ENCODE measurements around the gene AASDH. TPM values are rescaled to one million over a fixed set of nuclear protein-coding genes. Genes with fewer than 3 reads are reported as not detected.

AASDH gene
- total and polyA plus RNA-seq, 2 of the 13 experiments (the other 11 are each of a cell fraction or from before 2014, with no cell fraction given) = 12.6 to 14.1 TPM

DNA sequence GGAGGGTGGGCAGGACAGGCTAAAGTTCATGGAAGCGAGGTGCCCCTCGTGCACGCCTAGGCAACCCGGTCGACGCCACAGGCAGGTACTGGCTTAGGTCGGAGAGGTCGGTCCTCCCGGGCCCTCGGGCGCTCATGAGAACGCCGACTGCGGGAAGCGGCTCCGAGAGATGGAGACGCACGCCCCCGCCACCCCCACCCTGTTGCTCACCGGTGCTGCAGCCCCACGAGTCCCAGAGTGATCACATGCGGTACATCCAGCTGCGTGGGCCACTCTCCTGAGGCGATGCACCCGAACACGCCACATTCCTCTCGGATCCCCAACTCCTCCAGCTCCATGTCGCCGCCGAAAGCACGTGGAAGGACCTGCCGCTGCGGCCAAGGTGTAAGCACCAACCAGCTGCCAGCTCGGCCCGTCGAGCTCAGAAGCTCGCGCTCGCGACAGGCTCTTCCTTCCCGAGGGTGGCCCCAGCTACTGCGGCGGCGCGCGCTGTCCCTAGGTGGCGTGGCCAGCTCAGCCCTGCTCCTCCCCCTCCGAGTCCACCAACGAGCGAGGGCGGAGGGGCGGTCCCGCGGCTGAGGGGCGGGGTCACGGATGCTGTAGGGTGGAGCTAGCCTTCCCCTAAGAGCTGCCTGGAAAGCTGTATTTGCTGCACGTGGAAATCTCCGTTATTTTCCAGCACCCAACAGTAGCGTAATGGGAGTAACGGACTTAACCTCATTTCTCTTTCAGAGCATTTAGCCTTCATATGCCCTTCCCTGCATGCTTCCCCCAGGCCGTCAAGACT, 48.0 kb upstream of the AASDH start, which contains the start of gene PPAT (continued):
- TF ChIP-seq ZNF280B (CRISPR knock-in tag; IDR thresholded peaks at IDR 0.05; ENCODE audit: borderline replicate concordance) (no peak; the same call in 1 of the 2 replicates), MEIS2 (CRISPR knock-in tag; IDR thresholded peaks at IDR 0.05) (no peak; the same call in 1 of the 2 replicates), DR1 (CRISPR knock-in tag; IDR thresholded peaks at IDR 0.05) (peak; percentile 78), ZNF790 (CRISPR knock-in tag; IDR thresholded peaks at IDR 0.05; ENCODE audit: borderline replicate concordance) (no peak), RBFOX2 (IDR thresholded peaks at IDR 0.05; ENCODE audit: low read depth, low read length) (peak; percentile 78), DNMT3B (CRISPR knock-in tag; conservative IDR thresholded peaks at IDR 0.05) (no peak), EED (CRISPR knock-in tag; IDR thresholded peaks at IDR 0.05) (no peak), HNF1B (CRISPR knock-in tag; IDR thresholded peaks at IDR 0.05) (peak; percentile 87), PATZ1 (CRISPR knock-in tag; IDR thresholded peaks at IDR 0.05) (peak; percentile 5; the same call in 1 of the 2 replicates), RXRB (CRISPR knock-in tag; IDR thresholded peaks at IDR 0.05; ENCODE audit: borderline replicate concordance) (no peak), POGK (CRISPR knock-in tag; conservative IDR thresholded peaks at IDR 0.05) (peak; percentile 75; the same call in 1 of the 2 replicates), ZNF367 (CRISPR knock-in tag; IDR thresholded peaks at IDR 0.05; ENCODE audit: borderline replicate concordance) (no peak), ZNF546 (CRISPR knock-in tag; conservative IDR thresholded peaks at IDR 0.05) (no peak), EEA1 (CRISPR knock-in tag; IDR thresholded peaks at IDR 0.05; ENCODE audit: borderline replicate concordance) (peak; percentile 73; the same call in 1 of the 2 replicates), TRIM24 (CRISPR knock-in tag; IDR thresholded peaks at IDR 0.05) (no peak), FOXC1 (CRISPR knock-in tag; IDR thresholded peaks at IDR 0.05; ENCODE audit: borderline replicate concordance) (no peak; the same call in 1 of the 2 replicates), FOXK2 (IDR thresholded peaks at IDR 0.05) (peak; percentile 72; the same call in 1 of the 2 replicates), RBAK (CRISPR knock-in tag; IDR thresholded peaks at IDR 0.05) (no peak), IKZF1 (IDR thresholded peaks at IDR 0.05) (no peak), ZBTB38 (CRISPR knock-in tag; IDR thresholded peaks at IDR 0.05) (peak; percentile 73; the same call in 1 of the 2 replicates), REPIN1 (CRISPR knock-in tag; IDR thresholded peaks at IDR 0.05; ENCODE audit: borderline replicate concordance, low read depth) (peak; percentile 87)
- TF ChIP-seq, protein P1, sequence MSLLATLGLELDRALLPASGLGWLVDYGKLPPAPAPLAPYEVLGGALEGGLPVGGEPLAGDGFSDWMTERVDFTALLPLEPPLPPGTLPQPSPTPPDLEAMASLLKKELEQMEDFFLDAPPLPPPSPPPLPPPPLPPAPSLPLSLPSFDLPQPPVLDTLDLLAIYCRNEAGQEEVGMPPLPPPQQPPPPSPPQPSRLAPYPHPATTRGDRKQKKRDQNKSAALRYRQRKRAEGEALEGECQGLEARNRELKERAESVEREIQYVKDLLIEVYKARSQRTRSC (CRISPR knock-in tag; IDR thresholded peaks at IDR 0.05; ENCODE audit: low read depth) = no peak

Data from HepG2 (cell line).